ENCODE measurements around the gene SERPINE1.

DNA sequence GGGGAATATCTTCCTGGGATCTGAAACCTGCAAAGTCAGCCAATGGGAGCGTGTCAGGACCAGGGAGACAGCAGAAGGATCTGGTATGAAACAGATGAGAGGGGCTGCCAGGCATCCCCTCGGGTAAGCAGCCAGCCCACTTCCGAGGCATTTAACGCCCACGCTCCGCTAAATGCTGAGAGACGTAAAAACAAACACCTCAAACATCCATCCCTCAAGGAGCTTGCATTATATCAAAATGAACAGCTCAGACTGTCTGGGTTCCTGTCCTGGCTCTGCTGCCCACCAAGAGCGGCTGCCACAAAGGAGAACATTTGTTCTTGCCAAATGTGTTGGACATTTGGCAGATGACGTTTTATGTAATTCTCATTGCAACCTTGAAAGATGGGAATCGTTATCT, 7.0 kb upstream of the SERPINE1 start:
- TF ChIP-seq, protein P1, sequence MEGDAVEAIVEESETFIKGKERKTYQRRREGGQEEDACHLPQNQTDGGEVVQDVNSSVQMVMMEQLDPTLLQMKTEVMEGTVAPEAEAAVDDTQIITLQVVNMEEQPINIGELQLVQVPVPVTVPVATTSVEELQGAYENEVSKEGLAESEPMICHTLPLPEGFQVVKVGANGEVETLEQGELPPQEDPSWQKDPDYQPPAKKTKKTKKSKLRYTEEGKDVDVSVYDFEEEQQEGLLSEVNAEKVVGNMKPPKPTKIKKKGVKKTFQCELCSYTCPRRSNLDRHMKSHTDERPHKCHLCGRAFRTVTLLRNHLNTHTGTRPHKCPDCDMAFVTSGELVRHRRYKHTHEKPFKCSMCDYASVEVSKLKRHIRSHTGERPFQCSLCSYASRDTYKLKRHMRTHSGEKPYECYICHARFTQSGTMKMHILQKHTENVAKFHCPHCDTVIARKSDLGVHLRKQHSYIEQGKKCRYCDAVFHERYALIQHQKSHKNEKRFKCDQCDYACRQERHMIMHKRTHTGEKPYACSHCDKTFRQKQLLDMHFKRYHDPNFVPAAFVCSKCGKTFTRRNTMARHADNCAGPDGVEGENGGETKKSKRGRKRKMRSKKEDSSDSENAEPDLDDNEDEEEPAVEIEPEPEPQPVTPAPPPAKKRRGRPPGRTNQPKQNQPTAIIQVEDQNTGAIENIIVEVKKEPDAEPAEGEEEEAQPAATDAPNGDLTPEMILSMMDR (IDR thresholded peaks at IDR 0.05; ENCODE audit: low read length), result no peak
- no peak for TF ChIP-seq EZH2 (optimal IDR thresholded peaks at IDR 0.05; ENCODE audit: low read depth, low read length)
